HG03565 (cell line): ENCODE measurements around the gene TSPAN12.
A peak's percentile ranks its signal among the peaks of the same experiment; 100 is the strongest.

Experiments
- ATAC-seq: cut with Tn5 transposase; IDR thresholded peaks from one replicate; pipeline ENCODE4 v1.9.1; 2021; ENCODE audit warnings: mild to moderate bottlenecking, moderate library complexity; ENCODE audit not compliant: unreplicated experiment

Gene TSPAN12

GRCh38 chr7:120843109-120843508 is 14.8 kb downstream of the TSPAN12 start:
- ATAC-seq: no peak

GRCh38 chr7:120842121-120842621 is 15.8 kb downstream of the TSPAN12 start:
- ATAC-seq: no peak

GRCh38 chr7:120841608-120842007 is 16.3 kb downstream of the TSPAN12 start:
- ATAC-seq: no peak

- peak; percentile 55 for ATAC-seq
Measured at GRCh38 chr7:120838281-120838682, 19.7 kb downstream of the TSPAN12 start.

GRCh38 chr7:120837599-120837998 is 20.3 kb downstream of the TSPAN12 start:
- ATAC-seq: peak; percentile 25

GRCh38 chr7:120836556-120837115 is 21.3 kb downstream of the TSPAN12 start:
- ATAC-seq: no peak

- no peak for ATAC-seq
Measured at GRCh38 chr7:120834726-120835125, 23.2 kb downstream of the TSPAN12 start.

- ATAC-seq: no peak
Measured at GRCh38 chr7:120833546-120833945, 24.4 kb downstream of the TSPAN12 start.

GRCh38 chr7:120832803-120833202 is 25.1 kb downstream of the TSPAN12 start:
- ATAC-seq: no peak

GRCh38 chr7:120831260-120831659 is 26.7 kb downstream of the TSPAN12 start:
- no peak for ATAC-seq

- no peak for ATAC-seq
Measured at GRCh38 chr7:120829487-120829886, 28.5 kb downstream of the TSPAN12 start.

- ATAC-seq: no peak
Measured at GRCh38 chr7:120828528-120828927, 29.4 kb downstream of the TSPAN12 start.

- no peak for ATAC-seq
Measured at GRCh38 chr7:120827371-120828118, 30.4 kb downstream of the TSPAN12 start.

- ATAC-seq: no peak
Measured at GRCh38 chr7:120825576-120825975, 32.4 kb downstream of the TSPAN12 start.

- ATAC-seq: no peak
Measured at GRCh38 chr7:120825152-120825551, 32.8 kb downstream of the TSPAN12 start.

GRCh38 chr7:120819861-120820260 is 38.1 kb downstream of the TSPAN12 start:
- no peak for ATAC-seq

GRCh38 chr7:120817851-120818250 is 40.1 kb downstream of the TSPAN12 start:
- ATAC-seq: no peak

- ATAC-seq: no peak
Measured at GRCh38 chr7:120814253-120814939, 43.5 kb downstream of the TSPAN12 start.

GRCh38 chr7:120813546-120814252 is 44.2 kb downstream of the TSPAN12 start:
- ATAC-seq: no peak

GRCh38 chr7:120813089-120813488 is 44.9 kb downstream of the TSPAN12 start:
- ATAC-seq: no peak

- no peak for ATAC-seq
Measured at GRCh38 chr7:120809260-120809659, 48.7 kb downstream of the TSPAN12 start.
